SK-N-SH (cell line): ENCODE data around the gene RAC2. TPM values are rescaled to one million over a fixed set of nuclear protein-coding genes. Genes with fewer than 3 reads are reported as not detected.

Experiments
- CTCF ChIA-PET: fragments of 300-600, 350-600 bp; formaldehyde crosslinking; extraction: SDS; loops from one replicate; lab custom pipeline; 2021; lab: Yijun Ruan, JAX
- POLR2A ChIA-PET: fragments of 350-600 bp; sonication (Branson Sonifier 250); formaldehyde crosslinking; extraction: SDS; loops from one replicate; lab custom pipeline; 2020; ENCODE audit warnings: antibody characterized with exemption, inconsistent platforms; lab: Yijun Ruan, JAX
- DNase-seq: peaks from one replicate; pipeline ENCODE4 v3.0.0; 2012
- H2AFZ ChIP-seq: fragments of 200-600 bp; sonication (generic); 2 replicates; pipeline ENCODE4 v1.8.1; 2016; ENCODE audit warnings: antibody characterized with exemption, mild to moderate bottlenecking, low read depth
- H3F3A ChIP-seq: fragments of 200-600 bp; sonication (generic); replicated peaks from 2 replicates; pipeline ENCODE3; 2016; ENCODE audit warnings: antibody characterized with exemption, mild to moderate bottlenecking; ENCODE audit not compliant: insufficient read depth
- H3K27ac ChIP-seq, 2 experiments: fragments of 200-500 bp in 1 of 2; fragments of 200-600 bp in 1 of 2; sonication (Bioruptor generic) in 1 of 2; sonication (generic), shearing (Covaris generic) in 1 of 2; 2 replicates each; pipeline versions ENCODE4 v1.5.1 to v1.6.1; 2014 to 2016; ENCODE audit warnings: low read depth in 2 of 2, inconsistent platforms in 1 of 2, low read length in 1 of 2, mild to moderate bottlenecking in 1 of 2, mixed read lengths in 1 of 2
- H3K27me3 ChIP-seq: fragments of 200-600 bp; sonication (generic), shearing (Covaris generic); 2 replicates; pipeline ENCODE4 v1.6.1; 2016; ENCODE audit warnings: mixed run types; ENCODE audit not compliant: insufficient read depth
- H3K36me3 ChIP-seq, 2 experiments: fragments of 200-500 bp in 1 of 2; fragments of 200-600 bp in 1 of 2; sonication (Bioruptor generic) in 1 of 2; sonication (generic) in 1 of 2; replicated peaks in 1 of 2; 2 replicates each; pipeline versions ENCODE3 to v1.5.1; 2014 to 2016; ENCODE audit warnings: low read length in 1 of 2, mild to moderate bottlenecking in 1 of 2; ENCODE audit not compliant: insufficient read depth in 2 of 2, control insufficient read depth in 1 of 2
- H3K4me1 ChIP-seq, 2 experiments: fragments of 200-500 bp in 1 of 2; fragments of 200-600 bp in 1 of 2; sonication (Bioruptor generic) in 1 of 2; sonication (generic), shearing (Covaris generic) in 1 of 2; 2 replicates each; pipeline versions ENCODE4 v1.5.1 to v1.6.1; 2014 to 2016; ENCODE audit warnings: low read depth in 1 of 2, low read length in 1 of 2, mixed run types in 1 of 2; ENCODE audit not compliant: insufficient read depth in 2 of 2, control insufficient read depth in 1 of 2
- H3K4me2 ChIP-seq: fragments of 200-600 bp; sonication (generic), shearing (Covaris generic); 2 replicates; pipeline ENCODE4 v1.6.1; 2017; ENCODE audit warnings: mixed run types
- H3K4me3 ChIP-seq, 2 experiments: fragments of 200-500 bp in 1 of 2; fragments of 200-600 bp in 1 of 2; sonication (Bioruptor generic) in 1 of 2; sonication (generic), shearing (Covaris generic) in 1 of 2; 2 replicates each; pipeline versions ENCODE4 v1.5.1 to v1.8.1; 2014 to 2016; ENCODE audit warnings: low read depth in 2 of 2, inconsistent platforms in 1 of 2, low read length in 1 of 2, mild to moderate bottlenecking in 1 of 2, mixed read lengths in 1 of 2, moderate library complexity in 1 of 2
- H3K79me2 ChIP-seq: fragments of 200-600 bp; sonication (generic); 2 replicates; pipeline ENCODE4 v1.8.1; 2017; ENCODE audit warnings: mild to moderate bottlenecking; ENCODE audit not compliant: insufficient read depth
- H3K9ac ChIP-seq: fragments of 200-600 bp; sonication (generic); 2 replicates; pipeline ENCODE4 v1.6.1; 2017; ENCODE audit warnings: mixed run types
- H3K9me2 ChIP-seq: fragments of 200-600 bp; sonication (generic); 2 replicates; pipeline ENCODE4 v1.6.1; 2017; ENCODE audit warnings: mixed run types
- H3K9me3 ChIP-seq: fragments of 200-600 bp; sonication (generic); 2 replicates; pipeline ENCODE4 v1.6.1; 2017; ENCODE audit warnings: mixed run types, mild to moderate bottlenecking, moderate library complexity
- H4K20me1 ChIP-seq: fragments of 200-600 bp; sonication (generic); 2 replicates; pipeline ENCODE4 v1.6.1; 2017; ENCODE audit warnings: mild to moderate bottlenecking, mixed run types; ENCODE audit not compliant: insufficient read depth
- CHD2 ChIP-seq: fragments of 150-350 bp; IDR thresholded peaks from 2 replicates; pipeline ENCODE4 v1.6.1; 2018; ENCODE audit warnings: low read length; ENCODE audit not compliant: partially characterized antibody
- ELF1 ChIP-seq: IDR thresholded peaks from 2 replicates; pipeline ENCODE4 v1.4.0; 2012
- EP300 ChIP-seq, 2 experiments: IDR thresholded peaks; 2 replicates each; pipeline versions ENCODE4 v1.4.0 to v1.6.1; 2012; ENCODE audit warnings: borderline replicate concordance in 1 of 2, low read depth in 1 of 2, low read length in 1 of 2
- FOSL2 ChIP-seq: IDR thresholded peaks from 2 replicates; pipeline ENCODE4 v1.4.0; 2012; ENCODE audit warnings: low read depth, mild to moderate bottlenecking, moderate library complexity, borderline replicate concordance
- FOXJ3 ChIP-seq: sonication (generic); formaldehyde crosslinking; IDR thresholded peaks from 2 replicates; pipeline ENCODE4 v1.5.1; 2020; ENCODE audit warnings: mild to moderate bottlenecking, missing genetic modification reagents
- FOXM1 ChIP-seq: IDR thresholded peaks from 2 replicates; pipeline ENCODE4 v1.4.0; 2012; ENCODE audit warnings: low read depth, mild to moderate bottlenecking
- GABPA ChIP-seq: IDR thresholded peaks from 2 replicates; pipeline ENCODE4 v1.4.0; 2012; ENCODE audit warnings: low read depth, mild to moderate bottlenecking
- IRF3 ChIP-seq: fragments of 150-350 bp; IDR thresholded peaks from 2 replicates; pipeline ENCODE4 v1.6.1; 2016; ENCODE audit warnings: mild to moderate bottlenecking, low read depth, low read length
- MEF2A ChIP-seq: IDR thresholded peaks from 2 replicates; pipeline ENCODE4 v1.4.0; 2012; ENCODE audit warnings: low read depth, borderline replicate concordance
- NFIC ChIP-seq: IDR thresholded peaks from 2 replicates; pipeline ENCODE4 v1.4.0; 2012; ENCODE audit warnings: borderline replicate concordance
- NRF1 ChIP-seq: IDR thresholded peaks from 2 replicates; pipeline ENCODE4 v1.6.1; 2012; ENCODE audit warnings: low read depth, mild to moderate bottlenecking, low read length
- POLR2AphosphoS5 ChIP-seq: IDR thresholded peaks from 2 replicates; pipeline ENCODE4 v1.6.1; 2012; ENCODE audit warnings: low read depth, low read length
- SIN3A ChIP-seq: IDR thresholded peaks from 2 replicates; pipeline ENCODE4 v1.6.1; 2012; ENCODE audit warnings: low read depth, mild to moderate bottlenecking, low read length, moderate library complexity, borderline replicate concordance
- SMC3 ChIP-seq: IDR thresholded peaks from 2 replicates; pipeline ENCODE4 v1.6.1; 2012; ENCODE audit warnings: low read depth, low read length, improper control_type of control experiment
- TCF12 ChIP-seq: IDR thresholded peaks from 2 replicates; pipeline ENCODE4 v1.4.0; 2012
- TEAD4 ChIP-seq: IDR thresholded peaks from 2 replicates; pipeline ENCODE4 v1.4.0; 2012; ENCODE audit warnings: mild to moderate bottlenecking, borderline replicate concordance; ENCODE audit not compliant: insufficient read depth
- YY1 ChIP-seq: IDR thresholded peaks from 2 replicates; pipeline ENCODE4 v1.4.0; 2012; ENCODE audit warnings: low read depth, mild to moderate bottlenecking
- WGBS: methylation state at CpG from one replicate; pipeline ENCODE4 v1.1.6; 2017; ENCODE audit warnings: low lambda C conversion rate; 5-methylcytosine and 5-hydroxymethylcytosine counted together
- polyA plus RNA-seq, 3 experiments: library from polyadenylated mRNA; depleted of rRNA; stranded (reverse); fragments of >200 nt; gene quantifications; 2 replicates each; pipeline ENCODE4 v1.2.3, GENCODE V29; 2012
- TF ChIP-seq, protein P1 (sequence below): IDR thresholded peaks from 2 replicates; pipeline ENCODE4 v1.4.0; 2012; ENCODE audit warnings: low read depth, borderline replicate concordance
- TF ChIP-seq, protein P2 (sequence below): IDR thresholded peaks from 2 replicates; pipeline ENCODE4; 2012
- TF ChIP-seq, protein P3 (sequence below): IDR thresholded peaks from 2 replicates; pipeline ENCODE4 v1.4.0; 2012; ENCODE audit warnings: low read depth, borderline replicate concordance

Gene RAC2
- polyA plus RNA-seq, 1 of the 3 experiments (the other 2 are of a cell fraction): 29.9 TPM

DNA sequence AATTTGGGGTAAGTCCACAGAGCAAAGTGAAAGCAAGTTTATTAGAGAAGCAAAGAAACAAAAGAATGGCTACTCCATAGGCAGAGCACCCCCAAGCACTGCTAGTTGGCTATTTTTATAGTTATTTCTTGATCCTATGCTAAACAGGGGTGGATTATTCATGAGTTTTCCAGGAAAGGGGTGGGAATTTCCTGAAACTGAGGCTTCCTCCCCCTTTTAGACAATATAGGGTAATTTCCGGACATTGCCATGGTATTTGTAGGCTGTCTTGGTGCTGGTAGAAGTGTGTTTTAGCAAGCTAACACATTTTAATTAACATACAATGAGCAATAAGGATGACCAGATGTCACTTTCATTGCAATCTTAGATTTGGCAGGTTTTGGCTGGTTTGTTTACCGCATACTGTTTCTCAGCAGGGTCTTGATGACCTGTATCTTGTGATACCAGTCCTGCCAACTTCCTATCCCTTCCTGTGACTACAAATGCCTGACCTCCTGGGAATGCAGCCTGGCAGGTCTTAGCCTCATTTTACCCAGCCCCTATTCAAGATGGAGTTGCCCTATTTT is 55.1 kb downstream of the RAC2 start:
- H3K4me2 ChIP-seq: peak overlapping the region; percentile 91
- peaks cover 11% of the 10 kb centered on the region for H3K79me2 ChIP-seq
- peak overlapping the region; percentile 90 to 91 for H3K27ac ChIP-seq
- 41% methylated on average over 2 of the region's 2 CpGs for WGBS
- no peaks in the 10 kb centered on the region for H3K27me3 ChIP-seq
- POLR2A ChIA-PET: interaction anchor here (0.9 kb wide), 1 partner anchor 14 kb away, joined by 3 read pairs; no protein-coding TSS in a partner anchor
- TF ChIP-seq NRF1 (no peak), GABPA (no peak), IRF3 (no peak), FOXM1 (no peak), EP300 (IDR thresholded peaks at IDR 0.05; ENCODE audit: borderline replicate concordance in 1 of 2, low read depth in 1 of 2, low read length in 1 of 2) (0 out of 4 replicates have a peak, but pooled peaks of 1 of the 2 experiments have one; percentile 16)
- TF ChIP-seq, protein P1, sequence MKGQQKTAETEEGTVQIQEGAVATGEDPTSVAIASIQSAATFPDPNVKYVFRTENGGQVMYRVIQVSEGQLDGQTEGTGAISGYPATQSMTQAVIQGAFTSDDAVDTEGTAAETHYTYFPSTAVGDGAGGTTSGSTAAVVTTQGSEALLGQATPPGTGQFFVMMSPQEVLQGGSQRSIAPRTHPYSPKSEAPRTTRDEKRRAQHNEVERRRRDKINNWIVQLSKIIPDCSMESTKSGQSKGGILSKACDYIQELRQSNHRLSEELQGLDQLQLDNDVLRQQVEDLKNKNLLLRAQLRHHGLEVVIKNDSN: no peak
- H3K9me2 ChIP-seq: no peaks in the 10 kb centered on the region
- H3K4me1 ChIP-seq: peaks cover 33 to 38% of the 10 kb centered on the region in 2 experiments
- peaks cover 39% of the 10 kb centered on the region for H3F3A ChIP-seq
- no peaks in the 10 kb centered on the region for H4K20me1 ChIP-seq
- CTCF ChIA-PET: interaction anchor here (0.9 to 19.4 kb wide), 2 partner anchors 10 to 112 kb away, joined by 3 to 190 read pairs; no protein-coding TSS in a partner anchor
- H3K4me3 ChIP-seq: peak overlapping the region in 1 of 2 experiments; percentile 74; a peak in 1 of 4 replicates
- peaks cover 0 to 10% of the 10 kb centered on the region in 2 experiments for H3K36me3 ChIP-seq
- no peak overlapping the region for H2AFZ ChIP-seq
- DNase-seq: no peak
- H3K9ac ChIP-seq: peak overlapping the region; percentile 75; the same call in 1 of the 2 replicates
- no peaks in the 10 kb centered on the region for H3K9me3 ChIP-seq

- Histone ChIP-seq H3K4me3 (peak within 1 kb of the TSS; percentile 55 to 74), H3K27me3 (no peaks in the 10 kb centered on the region), H2AFZ (peak within 1 kb of the TSS; percentile 80; the same call in 1 of the 2 replicates), H3K36me3 (peaks cover 0 to 14% of the 10 kb centered on the region in 2 experiments), H3K4me1 (peaks cover 33 to 38% of the 10 kb centered on the region in 2 experiments), H3K79me2 (peaks cover 11% of the 10 kb centered on the region), H3K9ac (peak within 1 kb of the TSS; percentile 75), H3K9me3 (no peaks in the 10 kb centered on the region), H4K20me1 (no peaks in the 10 kb centered on the region), H3K9me2 (no peaks in the 10 kb centered on the region), H3F3A (peaks cover 39% of the 10 kb centered on the region), H3K4me2 (peak within 1 kb of the TSS; percentile 91), H3K27ac (peak within 1 kb of the TSS; percentile 90 to 91)
- CTCF ChIA-PET: interaction anchor here (0.9 to 19.4 kb wide), 4 partner anchors 11 to 111 kb away, joined by 3 to 190 read pairs (median 5); no protein-coding TSS in a partner anchor
- WGBS: 23% methylated on average over 12 of the region's 17 CpGs
- DNase-seq: peak; percentile 77
- POLR2A ChIA-PET: interaction anchor here (0.9 to 1.6 kb wide), 3 partner anchors 9 to 13 kb away, joined by 3 to 4 read pairs (median 4); no protein-coding TSS in a partner anchor
- no peak; the same call in 1 of the 2 replicates for TF ChIP-seq ELF1
- TF ChIP-seq TEAD4: no peak
- TF ChIP-seq, protein P2, sequence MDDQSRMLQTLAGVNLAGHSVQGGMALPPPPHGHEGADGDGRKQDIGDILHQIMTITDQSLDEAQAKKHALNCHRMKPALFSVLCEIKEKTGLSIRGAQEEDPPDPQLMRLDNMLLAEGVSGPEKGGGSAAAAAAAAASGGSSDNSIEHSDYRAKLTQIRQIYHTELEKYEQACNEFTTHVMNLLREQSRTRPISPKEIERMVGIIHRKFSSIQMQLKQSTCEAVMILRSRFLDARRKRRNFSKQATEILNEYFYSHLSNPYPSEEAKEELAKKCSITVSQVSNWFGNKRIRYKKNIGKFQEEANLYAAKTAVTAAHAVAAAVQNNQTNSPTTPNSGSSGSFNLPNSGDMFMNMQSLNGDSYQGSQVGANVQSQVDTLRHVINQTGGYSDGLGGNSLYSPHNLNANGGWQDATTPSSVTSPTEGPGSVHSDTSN: no peak
- TF ChIP-seq YY1: no peak
- TF ChIP-seq FOXJ3 (CRISPR knock-in tag): no peak
- TF ChIP-seq GABPA: no peak
- TF ChIP-seq TCF12: no peak; the same call in 1 of the 2 replicates
- TF ChIP-seq, protein P3, sequence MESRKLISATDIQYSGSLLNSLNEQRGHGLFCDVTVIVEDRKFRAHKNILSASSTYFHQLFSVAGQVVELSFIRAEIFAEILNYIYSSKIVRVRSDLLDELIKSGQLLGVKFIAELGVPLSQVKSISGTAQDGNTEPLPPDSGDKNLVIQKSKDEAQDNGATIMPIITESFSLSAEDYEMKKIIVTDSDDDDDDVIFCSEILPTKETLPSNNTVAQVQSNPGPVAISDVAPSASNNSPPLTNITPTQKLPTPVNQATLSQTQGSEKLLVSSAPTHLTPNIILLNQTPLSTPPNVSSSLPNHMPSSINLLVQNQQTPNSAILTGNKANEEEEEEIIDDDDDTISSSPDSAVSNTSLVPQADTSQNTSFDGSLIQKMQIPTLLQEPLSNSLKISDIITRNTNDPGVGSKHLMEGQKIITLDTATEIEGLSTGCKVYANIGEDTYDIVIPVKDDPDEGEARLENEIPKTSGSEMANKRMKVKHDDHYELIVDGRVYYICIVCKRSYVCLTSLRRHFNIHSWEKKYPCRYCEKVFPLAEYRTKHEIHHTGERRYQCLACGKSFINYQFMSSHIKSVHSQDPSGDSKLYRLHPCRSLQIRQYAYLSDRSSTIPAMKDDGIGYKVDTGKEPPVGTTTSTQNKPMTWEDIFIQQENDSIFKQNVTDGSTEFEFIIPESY: no peak
- no peak for TF ChIP-seq SMC3
- 0 out of 2 replicates have a peak, but pooled peaks have one; percentile 7 for TF ChIP-seq SIN3A
- no peak for TF ChIP-seq NRF1
- TF ChIP-seq NFIC: no peak
- no peak for TF ChIP-seq FOXM1
- no peak for TF ChIP-seq MEF2A
- peak; percentile 19 for TF ChIP-seq CHD2
- TF ChIP-seq FOSL2: no peak; the same call in 1 of the 2 replicates
- TF ChIP-seq POLR2AphosphoS5: peak; percentile 86
Measured at GRCh38 chr22:37187891-37188761, 55.9 kb downstream of the RAC2 start, which contains the start of gene C1QTNF6. Gene C1QTNF6, minus strand, starts transcription at chr22:37188247. Its CDS starts 34 bp downstream, at chr22:37188213.
